GM19238 (cell line): ENCODE measurements around the gene TRIM61.
"Not testable (repeated sequence)": the region's sequence is repeated elsewhere in the genome, so short reads cannot be mapped to it uniquely, and the experiment has no call there.

Experiments
- DNase-seq: peaks from one replicate; pipeline ENCODE4 v3.0.0; 2011; ENCODE audit warnings: low spot score; ENCODE audit not compliant: insufficient read length

Gene TRIM61

DNA sequence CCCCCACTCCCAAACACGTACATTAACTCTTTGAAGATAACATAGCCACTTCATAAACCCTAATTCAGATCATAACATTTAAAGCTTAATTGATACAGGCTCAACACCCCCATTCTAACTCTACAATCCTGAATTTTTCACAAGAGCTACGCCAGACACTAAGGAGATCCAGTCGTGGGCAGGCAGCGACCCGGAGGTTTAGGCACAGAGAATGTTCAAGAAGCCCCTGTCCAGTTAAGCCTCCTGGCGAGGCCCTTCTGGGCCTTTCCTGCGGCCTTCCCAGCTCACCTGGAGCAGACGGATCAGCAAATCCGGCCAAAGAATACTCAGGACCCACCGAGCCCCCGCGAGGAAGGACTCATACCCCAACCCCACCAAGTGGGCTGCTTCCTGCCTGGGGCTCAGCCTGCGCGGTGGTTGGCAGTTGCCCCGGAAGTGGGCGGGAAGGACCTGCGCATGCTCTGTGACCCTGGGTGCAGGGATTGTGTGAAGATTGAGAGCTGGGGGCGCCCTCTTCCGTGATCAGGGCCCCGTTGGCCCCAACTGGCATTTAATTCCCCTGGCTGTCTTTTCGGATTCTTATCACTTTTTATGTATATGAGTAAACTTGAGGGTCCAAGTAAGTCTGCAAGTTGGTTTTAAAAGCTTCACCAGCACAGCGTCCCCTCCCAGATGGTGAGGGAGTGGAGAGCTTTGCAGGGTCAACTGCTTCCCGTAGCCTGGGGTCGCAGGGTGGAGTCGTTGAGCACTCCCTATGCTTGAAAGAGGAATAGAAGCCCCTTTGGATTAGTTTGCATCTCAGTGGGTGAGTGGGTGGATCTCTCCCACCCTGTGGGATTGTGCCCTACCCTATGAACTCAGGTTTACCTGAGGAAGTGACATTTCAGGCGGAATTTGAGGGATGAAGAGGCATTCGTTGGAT, at the start of gene TRIM61:
TSS of gene TRIM61 (minus strand) at position 415 of the 922 bp plus-strand sequence. CDS start 7,655 bp downstream, outside the sequence.
- DNase-seq, result peak; percentile 71

DNA sequence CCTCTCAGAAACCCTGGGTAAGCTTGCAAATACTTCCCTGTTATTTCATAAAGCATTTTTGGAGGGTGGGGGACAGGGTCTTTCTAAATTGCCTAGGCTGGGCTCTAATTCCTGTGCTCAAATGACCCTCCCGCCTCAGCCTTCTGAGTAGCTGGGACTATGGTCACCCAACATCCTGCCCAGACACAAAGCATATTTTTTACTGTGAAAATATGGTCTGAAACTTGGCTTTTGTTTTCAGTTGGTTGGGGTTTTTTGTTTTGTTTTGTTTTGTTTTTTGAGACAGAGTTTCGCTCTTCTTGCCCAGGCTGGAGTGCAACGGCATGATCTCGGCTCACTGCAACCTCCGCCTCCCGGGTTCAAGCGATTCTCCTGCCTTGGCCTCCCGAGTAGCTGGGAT, 48.3 kb upstream of the TRIM61 start:
- not testable (repeated sequence) for DNase-seq

DNA sequence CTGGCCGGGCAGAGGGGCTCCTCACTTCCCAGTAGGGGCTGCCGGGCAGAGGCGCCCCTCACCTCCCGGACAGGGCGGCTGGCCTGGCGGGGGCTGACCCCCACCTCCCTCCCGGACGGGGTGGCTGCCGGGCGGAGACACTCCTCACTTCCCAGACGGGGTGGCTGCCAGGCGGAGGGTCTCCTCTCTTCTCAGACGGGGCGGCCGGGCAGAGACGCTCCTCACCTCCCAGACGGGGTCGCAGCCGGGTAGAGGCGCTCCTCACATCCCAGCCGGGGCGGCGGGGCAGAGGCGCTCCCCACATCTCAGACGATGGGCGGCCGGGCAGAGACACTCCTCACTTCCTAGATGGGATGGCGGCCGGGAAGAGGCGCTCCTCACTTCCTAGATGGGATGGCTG, 42.5 kb upstream of the TRIM61 start:
- not testable (repeated sequence) for DNase-seq

GRCh38 chr4:165016971-165017370, 39.5 kb upstream of the TRIM61 start:
- no peak for DNase-seq

DNA sequence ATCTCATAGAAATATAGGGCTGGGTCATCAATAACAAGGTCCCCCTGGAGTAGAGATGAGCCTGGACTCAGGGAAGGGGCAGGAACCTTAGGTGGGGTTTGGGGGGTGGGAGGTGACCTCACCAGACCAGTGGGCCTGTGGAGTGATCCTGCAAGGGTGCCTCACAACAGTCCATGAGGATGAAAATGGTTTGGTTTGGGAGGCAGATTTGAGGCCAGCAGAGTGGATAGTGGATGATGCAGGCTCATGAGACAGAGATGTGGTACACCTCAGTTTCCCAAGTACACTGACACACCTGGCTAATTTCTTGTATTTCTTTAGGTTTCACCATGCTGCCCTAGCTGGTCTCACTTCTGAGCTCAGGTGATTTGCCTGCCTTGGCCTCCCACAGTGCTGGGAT, 36.2 kb upstream of the TRIM61 start:
- no peak for DNase-seq

GRCh38 chr4:165011403-165011802, 33.9 kb upstream of the TRIM61 start:
- DNase-seq, result no peak

DNA sequence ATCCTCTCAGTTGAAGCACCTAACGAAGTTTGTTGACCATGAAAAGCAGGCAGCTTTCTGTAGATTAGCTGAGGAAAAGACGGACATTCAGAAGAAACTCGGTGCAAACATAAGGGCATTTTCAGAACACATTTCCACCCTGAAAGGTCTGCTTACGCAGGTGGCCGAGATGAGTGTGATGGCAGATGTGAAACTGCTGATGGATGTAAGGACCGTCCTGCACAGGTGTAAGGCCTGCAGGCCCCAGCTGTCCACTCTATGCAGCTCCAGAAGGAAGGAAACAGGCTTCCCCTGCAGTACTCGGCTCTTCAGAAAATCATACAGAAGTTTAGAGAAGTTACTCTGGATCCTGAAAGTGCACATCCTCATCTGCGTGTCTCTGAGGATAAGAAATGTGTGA, 33.5 kb upstream of the TRIM61 start:
- no peak for DNase-seq

DNA sequence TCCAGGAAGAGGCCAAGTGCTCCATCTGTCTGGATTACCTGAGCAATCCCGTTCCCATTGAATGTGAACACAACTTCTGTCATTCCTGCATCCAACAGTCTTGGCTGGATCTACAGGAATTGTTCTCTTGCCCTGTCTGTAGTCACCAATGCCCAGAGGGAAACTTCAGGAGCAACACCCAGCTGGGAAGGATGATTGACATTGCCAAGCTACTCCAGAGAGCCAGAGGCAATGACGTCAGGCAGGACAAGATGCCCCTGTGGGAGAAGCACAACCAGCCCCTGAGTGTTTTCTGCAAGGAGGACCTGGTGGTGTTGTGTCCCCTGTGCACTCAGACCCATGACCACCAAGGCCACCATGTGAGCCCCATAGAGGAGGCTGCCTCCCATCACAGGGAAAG, 33.0 kb upstream of the TRIM61 start:
- no peak for DNase-seq

DNA sequence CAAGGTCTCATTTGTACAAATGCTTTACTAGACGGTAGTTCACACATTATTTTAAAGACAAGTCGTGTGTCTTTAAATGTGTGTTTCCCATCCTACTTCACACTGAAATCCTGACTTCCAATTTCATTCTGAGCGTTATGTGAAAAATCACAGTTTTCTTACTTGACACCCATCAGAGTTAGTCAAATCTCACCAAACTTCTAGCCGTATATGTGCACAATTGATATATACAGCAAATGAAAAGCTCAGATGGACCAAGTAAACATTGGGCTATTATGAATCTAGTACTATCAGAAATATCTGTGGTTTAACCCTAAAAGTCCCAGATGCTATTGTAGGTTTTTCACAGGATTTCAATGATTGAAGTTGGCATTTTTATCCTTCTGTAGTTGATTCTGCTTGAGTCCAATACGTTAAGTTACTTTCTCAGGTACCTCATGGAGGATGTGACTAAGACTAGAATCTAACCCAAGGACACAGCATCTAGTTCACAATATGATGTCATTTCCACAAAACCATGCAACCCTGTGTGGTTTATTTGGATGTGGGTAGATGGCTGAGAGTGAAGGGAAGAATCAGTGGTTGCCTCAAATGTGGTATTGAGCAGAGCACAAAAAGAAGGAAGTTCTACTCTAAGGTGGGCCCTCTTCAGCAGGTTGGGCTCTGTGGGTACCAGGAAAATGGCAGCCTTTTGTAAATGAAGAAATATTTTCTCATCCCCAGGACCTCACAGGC, 32.2 kb upstream of the TRIM61 start:
- DNase-seq, result no peak

GRCh38 chr4:165006886-165007285, 29.4 kb upstream of the TRIM61 start:
- DNase-seq, result no peak

DNA sequence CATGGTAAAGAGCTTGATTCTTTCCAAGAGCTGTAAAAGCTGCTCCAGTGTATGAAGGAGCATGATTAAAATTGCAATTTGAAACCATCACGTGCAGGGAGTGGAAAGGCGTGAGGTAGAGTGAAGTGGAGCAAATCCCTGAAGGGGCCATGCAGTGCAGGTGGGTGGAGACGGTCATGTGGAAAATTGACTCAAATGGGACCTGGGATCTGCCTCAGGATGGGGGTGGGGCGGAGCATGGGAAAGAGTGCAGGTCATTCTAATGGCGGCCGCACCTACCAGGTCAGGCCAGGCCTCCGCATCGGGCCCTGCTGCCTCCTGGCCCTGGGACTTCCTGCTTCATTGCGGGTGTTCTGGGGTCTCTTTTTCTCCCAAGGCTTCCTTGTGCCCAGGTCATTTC, 29.0 kb upstream of the TRIM61 start:
- DNase-seq, result no peak

- DNase-seq, result no peak
Measured at GRCh38 chr4:165005352-165005925, 28.0 kb upstream of the TRIM61 start.

- DNase-seq, result not testable (repeated sequence)
Measured at GRCh38 chr4:165001957-165002356, 24.5 kb upstream of the TRIM61 start.

DNA sequence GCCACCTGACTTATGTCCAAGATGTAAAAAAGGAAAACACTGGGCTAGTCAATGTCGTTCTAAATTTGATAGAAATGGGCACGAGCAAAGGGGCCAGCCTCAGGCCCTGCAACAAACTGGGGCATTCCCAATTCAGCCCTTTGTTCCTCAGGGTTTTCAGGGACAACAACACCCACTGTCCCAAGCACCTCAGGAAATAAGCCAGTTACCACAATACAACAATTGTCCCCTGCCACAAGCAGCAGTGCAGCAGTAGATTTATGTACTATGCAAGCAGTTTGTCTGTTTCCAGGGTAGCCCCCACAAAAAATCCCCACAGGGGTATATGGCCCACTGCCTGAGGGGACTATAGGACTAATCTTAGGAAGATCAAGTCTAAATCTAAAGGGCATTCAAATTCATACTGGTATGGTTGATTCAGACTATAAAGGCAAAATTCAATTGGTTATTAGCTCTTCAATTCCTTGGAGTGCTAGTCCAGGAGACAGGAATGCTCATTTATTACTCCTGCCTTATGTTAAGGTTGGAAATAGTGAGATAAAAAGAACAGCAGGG, 21.1 kb upstream of the TRIM61 start:
- not testable (repeated sequence) for DNase-seq

- no peak for DNase-seq
Measured at GRCh38 chr4:164997941-164998340, 20.5 kb upstream of the TRIM61 start.

DNA sequence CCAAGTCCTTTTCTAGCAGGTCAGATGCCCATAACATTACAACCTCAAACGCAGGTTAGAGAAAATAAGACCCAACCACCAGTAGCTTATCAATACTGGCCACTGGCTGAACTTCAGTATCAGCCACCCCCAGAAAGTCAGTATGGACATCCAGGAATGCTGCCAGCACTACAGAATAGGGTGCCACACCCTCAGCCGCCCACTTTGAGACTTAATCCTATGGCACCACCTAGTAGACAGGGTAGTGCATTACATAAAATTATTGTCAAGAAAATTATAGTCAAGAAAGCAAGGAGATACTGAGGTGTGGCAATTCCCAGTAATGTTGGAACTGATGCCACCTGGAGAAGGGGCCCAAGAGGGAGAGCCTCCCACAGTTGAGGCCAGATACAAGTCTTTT, 19.9 kb upstream of the TRIM61 start:
- no peak for DNase-seq

DNA sequence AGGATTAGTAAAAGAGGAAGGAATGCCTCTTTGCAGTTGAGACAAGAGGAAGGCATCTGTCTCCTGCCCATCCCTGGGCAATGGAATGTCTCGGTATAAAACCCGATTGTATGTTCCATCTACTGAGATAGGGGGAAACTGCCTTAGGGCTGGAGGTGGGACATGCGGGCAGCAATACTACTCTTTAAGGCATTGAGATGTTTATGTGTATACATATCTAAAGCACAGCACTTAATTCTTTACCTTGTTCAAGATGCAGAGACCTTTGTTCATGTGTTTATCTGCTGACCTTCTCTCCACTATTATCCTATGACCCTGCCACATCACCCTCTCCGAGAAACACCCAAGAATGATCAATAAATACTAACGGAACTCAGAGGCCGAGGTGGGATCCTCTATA, 18.7 kb upstream of the TRIM61 start:
- DNase-seq, result not testable (repeated sequence)

- not testable (repeated sequence) for DNase-seq
Measured at GRCh38 chr4:164990786-164991185, 13.3 kb upstream of the TRIM61 start.

GRCh38 chr4:164989471-164989870, 12.0 kb upstream of the TRIM61 start:
- DNase-seq, result no peak

DNA sequence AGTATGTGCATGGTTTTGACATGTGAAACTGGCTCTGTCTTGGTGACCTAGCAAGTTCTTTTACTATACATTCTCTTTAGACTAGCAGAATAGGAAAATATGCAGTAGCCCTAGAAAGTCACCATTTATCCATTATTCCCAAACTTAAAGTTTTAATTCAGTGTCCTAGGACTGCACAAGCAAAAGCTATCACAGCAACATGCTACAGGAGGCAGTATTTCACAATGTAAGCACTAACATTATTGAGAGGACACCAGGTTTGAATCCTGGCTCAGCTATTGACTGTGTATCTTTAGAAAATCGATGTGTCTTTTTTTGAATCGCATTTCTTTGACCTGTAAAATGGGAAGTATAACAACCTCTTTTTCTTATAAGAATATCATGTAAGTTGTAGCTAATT, 5.5 kb downstream of the TRIM61 start:
- DNase-seq, result not testable (repeated sequence)

- no peak for DNase-seq
Measured at GRCh38 chr4:164959896-164960295, 17.6 kb downstream of the TRIM61 start.

- not testable (repeated sequence) for DNase-seq
Measured at GRCh38 chr4:164959421-164959820, 18.0 kb downstream of the TRIM61 start.
